IMR-90 (cell line): ENCODE results near the gene LRPPRC.
"Not testable (repeated sequence)": the region's sequence is repeated elsewhere in the genome, so short reads cannot be mapped to it uniquely, and the experiment has no call there.

ENCODE experiments used
- CEBPB ChIP-seq: IDR thresholded peaks from 2 replicates; pipeline ENCODE4 v1.6.1; 2012; ENCODE audit warnings: low read depth, low read length, improper control_type of control experiment
- CTCF ChIP-seq: conservative IDR thresholded peaks from 2 replicates; pipeline ENCODE4 v1.5.1; 2012; ENCODE audit warnings: mild to moderate bottlenecking, low read depth, low read length, improper control_type of control experiment
- ELK1 ChIP-seq: fragments of 150-350 bp; IDR thresholded peaks from 2 replicates; pipeline ENCODE4 v1.6.1; 2016; ENCODE audit warnings: low read depth, mild to moderate bottlenecking, low read length, moderate library complexity, borderline replicate concordance
- POLR2A ChIP-seq: IDR thresholded peaks from 2 replicates; pipeline ENCODE4 v1.6.1; 2012; ENCODE audit warnings: mild to moderate bottlenecking, low read depth, low read length
- USF2 ChIP-seq: fragments of 150-350 bp; IDR thresholded peaks from 2 replicates; pipeline ENCODE4 v1.6.1; 2017; ENCODE audit warnings: mild to moderate bottlenecking, antibody characterized with exemption, low read length, low read depth

GRCh38 chr2:44013205-44013604, 17.4 kb upstream of the LRPPRC start:
- TF ChIP-seq USF2, CTCF, CEBPB, ELK1, POLR2A: not testable (repeated sequence)
